ENCODE measurements around the gene TXNL4A. TPM values are rescaled to one million over a fixed set of nuclear protein-coding genes. Genes with fewer than 3 reads are reported as not detected.

The TXNL4A gene
- total RNA-seq, 1 donor from 2014 or later = 84.7 TPM

DNA sequence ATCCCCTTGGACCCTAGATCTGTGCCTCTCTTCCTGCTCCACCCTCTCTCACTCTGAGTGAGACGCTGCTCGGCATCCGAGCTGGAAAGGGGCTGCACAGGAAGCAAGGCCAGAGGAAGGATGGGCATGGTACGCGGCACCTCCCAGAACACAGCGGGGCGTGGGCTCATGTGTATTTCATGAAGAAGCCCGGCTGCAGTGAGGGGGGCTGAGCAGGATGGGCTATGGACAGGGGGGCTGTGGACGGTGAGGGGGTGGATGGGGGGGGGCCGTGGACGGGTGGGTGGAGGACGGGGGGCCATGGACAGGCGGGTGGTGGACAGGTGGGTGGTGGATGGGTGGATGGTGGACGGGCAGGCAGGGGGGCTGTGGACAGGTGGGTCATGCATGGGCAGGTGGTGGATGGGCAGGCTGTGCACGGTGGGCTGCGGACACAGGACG lies 65.4 kb downstream of the TXNL4A start:
- no peak overlapping the region for H3K4me3 ChIP-seq (ENCODE audit: low read depth, low read length)
- no peak for DNase-seq (ENCODE audit: low read depth)
- no peak for TF ChIP-seq CTCF (conservative IDR thresholded peaks at IDR 0.05; ENCODE audit: low read depth, low read length)

- no peak overlapping the region for H3K4me3 ChIP-seq (ENCODE audit: low read depth, low read length)
- no peak for DNase-seq (ENCODE audit: low read depth)
- no peak for TF ChIP-seq CTCF (conservative IDR thresholded peaks at IDR 0.05; ENCODE audit: low read depth, low read length)
Measured at GRCh38 chr18:79921984-79922965, 66.1 kb downstream of the TXNL4A start.

Other genes starting within 250 kb of the TXNL4A start
- gene KCNG2, start 190.6 kb downstream of the TXNL4A start, total RNA-seq = not detected in 2 replicates
- 28.1 and 41.7 TPM in 2 replicates for gene SLC66A2, start 36.9 kb downstream of the TXNL4A start, total RNA-seq
- gene HSBP1L1, start 23.9 kb downstream of the TXNL4A start, total RNA-seq = 35.5 and 44.7 TPM in 2 replicates
- gene RBFA, start 45.9 kb upstream of the TXNL4A start, total RNA-seq = 41.5 and 65.2 TPM in 2 replicates
- gene ADNP2, start 120.7 kb upstream of the TXNL4A start, total RNA-seq = 19.4 and 22.7 TPM in 2 replicates